NCI-H128 (cell line): ENCODE measurements around the gene PTAR1.
"Not testable (repeated sequence)": the region's sequence is repeated elsewhere in the genome, so short reads cannot be mapped to it uniquely, and the experiment has no call there.

Source experiments
- DNase-seq: peaks from one replicate; lab custom pipeline; 2025; ENCODE audit not compliant: unreplicated experiment; lab: John Stamatoyannopoulos, UW

PTAR1 gene, protein sequence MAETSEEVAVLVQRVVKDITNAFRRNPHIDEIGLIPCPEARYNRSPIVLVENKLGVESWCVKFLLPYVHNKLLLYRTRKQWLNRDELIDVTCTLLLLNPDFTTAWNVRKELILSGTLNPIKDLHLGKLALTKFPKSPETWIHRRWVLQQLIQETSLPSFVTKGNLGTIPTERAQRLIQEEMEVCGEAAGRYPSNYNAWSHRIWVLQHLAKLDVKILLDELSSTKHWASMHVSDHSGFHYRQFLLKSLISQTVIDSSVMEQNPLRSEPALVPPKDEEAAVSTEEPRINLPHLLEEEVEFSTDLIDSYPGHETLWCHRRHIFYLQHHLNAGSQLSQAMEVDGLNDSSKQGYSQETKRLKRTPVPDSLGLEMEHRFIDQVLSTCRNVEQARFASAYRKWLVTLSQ

GRCh38 chr9:69759421-69760277 lies at the start of gene PTAR1:
Gene PTAR1 (minus strand): TSS chr9:69760011. CDS start chr9:69759938, 73 bp downstream.
- peak; percentile 86 for DNase-seq

GRCh38 chr9:69809304-69809863 lies 49.6 kb upstream of the PTAR1 start:
- no peak for DNase-seq

- no peak for DNase-seq
These were observed 46.8 kb upstream of the PTAR1 start for GRCh38 chr9:69806627-69807026.

- DNase-seq = no peak
These were observed 46.2 kb upstream of the PTAR1 start for GRCh38 chr9:69805962-69806515.

GRCh38 chr9:69801989-69802388 lies 42.2 kb upstream of the PTAR1 start:
- DNase-seq = no peak

GRCh38 chr9:69800027-69800426 lies 40.2 kb upstream of the PTAR1 start:
- DNase-seq = not testable (repeated sequence)

DNA sequence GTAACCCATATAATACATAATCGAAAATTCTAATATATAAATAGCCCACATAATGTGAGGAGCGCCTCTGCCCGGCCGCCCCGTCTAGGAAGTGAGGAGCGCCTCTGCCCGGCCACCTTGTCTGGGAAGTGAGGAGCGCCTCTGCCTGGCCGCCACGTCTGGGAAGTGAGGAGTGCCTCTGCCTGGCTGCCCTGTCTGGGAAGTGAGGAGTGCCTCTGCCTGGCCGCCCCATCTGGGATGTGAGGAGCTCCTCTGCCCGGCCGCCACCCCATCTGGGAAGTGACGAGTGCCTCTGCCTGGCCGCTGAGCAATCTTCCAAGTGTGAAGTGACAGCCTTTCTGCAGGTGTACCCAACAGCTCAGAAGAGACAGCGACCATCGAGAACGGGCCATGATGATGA lies 39.7 kb upstream of the PTAR1 start:
- not testable (repeated sequence) for DNase-seq

DNA sequence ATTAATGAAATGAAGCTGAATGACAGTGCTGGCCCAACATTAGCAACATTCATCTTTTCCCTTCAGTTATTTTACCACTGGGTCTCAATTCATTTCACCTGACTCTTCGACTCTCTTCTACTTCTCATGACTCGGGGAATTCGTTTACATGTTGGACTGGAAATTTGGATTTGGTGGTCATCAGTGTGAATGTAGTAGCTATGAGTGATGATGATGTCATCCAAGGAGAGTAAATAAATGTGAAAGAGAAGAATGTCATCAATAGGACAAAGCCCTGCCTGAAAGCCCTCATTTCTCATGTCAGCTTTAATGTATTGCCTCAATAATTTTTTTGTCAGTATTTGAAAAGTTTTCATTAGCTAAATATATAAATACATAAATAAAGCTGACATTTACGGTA lies 38.9 kb upstream of the PTAR1 start:
- DNase-seq = no peak

DNA sequence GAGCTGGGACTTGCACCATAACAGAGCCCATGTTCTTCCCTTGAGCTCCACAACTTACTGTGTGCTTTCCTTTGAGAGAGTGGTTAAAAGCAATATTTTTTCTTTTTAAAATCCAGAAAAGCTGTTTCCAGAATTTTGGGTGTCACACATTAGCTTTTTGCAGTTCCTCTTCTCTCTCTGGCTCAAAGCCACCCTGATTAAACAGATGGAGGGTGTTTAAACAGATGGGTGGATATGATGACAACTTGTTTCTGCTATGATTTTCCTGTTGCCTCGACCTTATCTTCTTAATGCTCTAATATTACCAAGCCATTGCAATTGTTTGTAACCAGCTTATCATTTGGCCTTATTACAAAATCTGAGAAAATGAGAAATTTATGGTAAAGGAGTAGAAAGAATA lies 37.9 kb upstream of the PTAR1 start:
- no peak for DNase-seq

GRCh38 chr9:69794356-69794755 lies 34.5 kb upstream of the PTAR1 start:
- no peak for DNase-seq

- DNase-seq = no peak
These were observed 25.9 kb upstream of the PTAR1 start for GRCh38 chr9:69785757-69786156.

GRCh38 chr9:69773258-69773657 lies 13.4 kb upstream of the PTAR1 start:
- no peak for DNase-seq

DNA sequence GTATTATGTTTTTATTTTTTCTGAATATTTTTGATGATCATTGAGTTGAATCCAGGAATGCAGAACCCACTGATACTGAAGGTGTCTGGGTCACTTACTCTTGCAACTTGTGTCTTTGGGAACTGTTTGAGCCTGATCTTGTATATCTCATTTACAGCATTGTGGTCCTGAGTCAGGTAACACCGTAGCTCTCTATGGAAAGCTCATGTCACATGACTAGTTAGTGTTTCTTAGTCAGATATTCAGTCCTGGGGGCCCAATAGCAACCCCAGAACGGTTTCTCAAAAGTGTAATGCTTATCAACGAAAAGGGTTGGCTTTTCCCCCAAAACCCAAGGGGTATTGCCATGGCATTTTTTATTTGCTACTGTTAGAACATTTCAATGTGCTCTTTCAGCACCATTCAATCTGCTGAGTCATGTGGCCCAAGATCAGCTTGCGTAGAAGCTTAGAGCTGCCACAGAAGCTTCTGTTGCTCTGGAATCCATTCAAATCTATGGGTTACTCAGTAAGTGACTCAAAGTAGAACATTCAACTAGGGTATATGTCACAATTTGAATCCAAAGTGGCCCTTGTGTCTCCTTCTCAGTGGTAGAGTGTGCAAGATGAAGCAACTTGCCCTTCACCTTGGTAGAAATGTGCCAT lies 12.1 kb upstream of the PTAR1 start:
- DNase-seq = no peak

DNA sequence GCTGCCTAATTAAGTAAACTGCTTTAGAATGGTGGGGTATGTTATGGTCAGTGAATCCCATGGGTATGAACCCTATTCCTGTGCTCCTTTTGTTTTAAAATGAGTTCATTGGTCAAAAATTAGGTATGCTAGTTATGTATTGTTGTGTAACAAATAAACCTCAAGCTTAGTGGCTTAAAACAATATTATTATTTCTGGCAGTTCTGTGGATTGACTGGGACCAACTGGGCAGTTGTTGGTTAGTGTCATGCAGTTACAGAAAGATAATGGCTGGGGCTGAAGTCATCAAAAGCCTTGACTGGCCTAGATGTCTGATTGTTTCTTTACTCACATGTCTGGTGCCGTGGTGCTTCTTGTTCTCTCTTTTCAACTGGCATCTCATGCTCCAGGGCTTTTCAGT lies 8.9 kb upstream of the PTAR1 start:
- no peak for DNase-seq

- DNase-seq = no peak
These were observed 8.3 kb upstream of the PTAR1 start for GRCh38 chr9:69768101-69768500.

- not testable (repeated sequence) for DNase-seq
These were observed 4.1 kb upstream of the PTAR1 start for GRCh38 chr9:69763862-69764261.

DNA sequence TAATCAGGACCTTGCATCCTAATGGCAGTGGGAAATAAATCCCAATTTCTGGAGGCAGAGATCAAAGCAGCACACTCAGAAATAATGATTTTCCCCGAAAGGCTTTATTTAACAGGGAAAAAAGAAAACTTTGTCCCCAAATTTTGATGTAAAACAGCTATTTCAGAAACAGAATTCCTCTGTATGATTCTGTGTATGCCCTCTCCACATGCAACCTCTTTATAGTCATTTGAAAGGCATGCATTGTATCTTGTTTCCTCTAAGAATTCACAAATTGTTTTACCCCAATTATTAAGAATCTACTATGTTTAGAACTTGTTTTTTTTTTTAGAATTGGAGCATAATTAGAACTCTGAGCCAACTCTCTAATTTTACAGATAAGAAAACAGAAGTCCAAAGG lies 2.7 kb upstream of the PTAR1 start:
- DNase-seq = no peak

DNA sequence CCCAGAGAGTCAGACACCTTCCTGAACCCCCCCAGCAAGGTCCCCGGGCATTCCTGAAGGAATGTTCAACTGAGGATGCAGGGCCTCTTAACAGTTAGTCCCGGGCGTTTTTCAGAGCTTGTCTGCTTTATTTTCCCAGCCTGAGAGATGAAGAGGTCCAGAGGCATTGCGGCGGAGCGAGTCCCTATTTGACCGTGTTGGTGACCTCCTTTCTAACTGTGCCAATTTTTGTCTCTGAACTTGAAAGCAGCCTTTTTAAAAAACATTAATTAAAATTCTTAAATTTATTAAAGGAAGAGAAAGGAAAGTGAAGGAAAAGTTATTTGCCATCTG lies 433 bp upstream of the PTAR1 start:
- no peak for DNase-seq

- DNase-seq = no peak
These were observed 790 bp downstream of the PTAR1 start for GRCh38 chr9:69759021-69759420.

- DNase-seq = peak; percentile 55
These were observed 1.7 kb downstream of the PTAR1 start for GRCh38 chr9:69757996-69758675.

DNA sequence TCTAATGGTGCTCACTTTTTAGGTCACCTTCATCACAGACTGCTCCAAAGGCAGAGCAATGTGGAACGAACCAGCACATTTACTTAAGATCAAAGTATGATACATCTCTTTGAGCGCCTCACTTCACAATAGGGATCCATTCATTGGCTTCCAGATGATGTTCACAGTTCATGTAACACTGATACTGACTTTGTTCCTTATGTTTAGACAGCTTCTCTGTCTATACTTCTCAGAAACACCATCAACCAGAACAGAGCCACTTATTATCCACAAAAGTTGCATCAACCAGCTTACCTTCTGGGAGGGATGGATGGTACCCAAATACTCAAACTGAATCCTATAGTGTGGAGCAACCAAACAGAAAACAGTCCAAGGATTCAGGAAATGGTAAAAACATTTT lies 4.6 kb downstream of the PTAR1 start:
- DNase-seq = no peak
